ENCODE results near the gene ANKRD13D.

The ANKRD13D gene

GRCh38 chr11:67288198-67288451, 978 bp upstream of the ANKRD13D start:
- TF ChIP-seq CTCF (conservative IDR thresholded peaks at IDR 0.05) = no peak
- peak overlapping the region; percentile 99 for H3K27ac ChIP-seq

GRCh38 chr11:67288452-67289225, 464 bp upstream of the ANKRD13D start:
- peak; percentile 72 for TF ChIP-seq CTCF (conservative IDR thresholded peaks at IDR 0.05)

GRCh38 chr11:67289651-67290479, 762 bp downstream of the ANKRD13D start:
- H3K27ac ChIP-seq = peak overlapping the region; percentile 99
- no peak for TF ChIP-seq CTCF (conservative IDR thresholded peaks at IDR 0.05)

More at GRCh38 chr11:67288452-67289225, 464 bp upstream of the ANKRD13D start:
- peak overlapping the region; percentile 99 for H3K27ac ChIP-seq

- H3K27ac ChIP-seq = peak overlapping the region; percentile 99; the same call in 1 of the 2 replicates
- no peak for TF ChIP-seq CTCF (conservative IDR thresholded peaks at IDR 0.05)
Measured at GRCh38 chr11:67290801-67291200, 1.7 kb downstream of the ANKRD13D start.

- no peak overlapping the region; the same call in 1 of the 2 replicates for H3K27ac ChIP-seq
- TF ChIP-seq CTCF (conservative IDR thresholded peaks at IDR 0.05) = no peak
Measured at GRCh38 chr11:67291481-67292381, 2.6 kb downstream of the ANKRD13D start.

- TF ChIP-seq CTCF (conservative IDR thresholded peaks at IDR 0.05) = no peak
- H3K27ac ChIP-seq = no peak overlapping the region
Measured at GRCh38 chr11:67292671-67293070, 3.6 kb downstream of the ANKRD13D start.

GRCh38 chr11:67293090-67293489, 4.0 kb downstream of the ANKRD13D start:
- TF ChIP-seq CTCF (conservative IDR thresholded peaks at IDR 0.05) = no peak
- H3K27ac ChIP-seq = no peak overlapping the region

Data from VCaP (cell line).